Endothelial cell of umbilical vein (primary cell): ENCODE measurements around the gene ZFAND6. TPM values are rescaled to one million over a fixed set of nuclear protein-coding genes. Genes with fewer than 3 reads are reported as not detected.

Experiments used
- BruUV-seq: library from RNA; stranded (reverse); fragments of 400-500 nt; replicated peaks from 2 replicates; lab custom pipeline; 2021; lab: Mats Ljungman, UMichigan
- CTCF ChIA-PET: fragments of 300-600, 350-600 bp; sonication (Branson Sonifier 250); formaldehyde crosslinking; loops from one replicate; lab custom pipeline; 2021; ENCODE audit warnings: antibody characterized with exemption, inconsistent platforms; lab: Charles Lee
- POLR2A ChIA-PET: fragments of 300-600, 350-600 bp; sonication (Branson Sonifier 250); formaldehyde crosslinking; loops from one replicate; lab custom pipeline; 2021; ENCODE audit warnings: antibody characterized with exemption, inconsistent platforms; lab: Charles Lee
- DNase-seq: peaks from one replicate; pipeline ENCODE4 v3.0.0-alpha.2; 2011; ENCODE audit warnings: low read depth, low spot score
- FAIRE-seq: peaks from 2 replicates; lab custom pipeline; 2011; peaks lifted over from hg19 to GRCh38; lab: Jason Lieb, UNC
- H2AFZ ChIP-seq: 2 replicates; pipeline ENCODE4 v1.6.0; 2012; ENCODE audit warnings: low read depth, low read length, control low read depth, inconsistent platforms
- H3K27ac ChIP-seq: 2 replicates; pipeline ENCODE4 v1.5.1; 2011; ENCODE audit warnings: low read depth, mild to moderate bottlenecking, control low read depth, low read length, moderate library complexity; ENCODE audit not compliant: insufficient read depth
- H3K27me3 ChIP-seq, 2 experiments: 2 replicates each; pipeline versions ENCODE4 v1.6.0 to v1.6.1; 2011; ENCODE audit warnings: low read length in 2 of 2, mixed read lengths in 1 of 2; ENCODE audit not compliant: control insufficient read depth in 2 of 2, insufficient read depth in 2 of 2
- H3K36me3 ChIP-seq, 2 experiments: 2 replicates in 1 of 2; 3 replicates in 1 of 2; pipeline ENCODE4 v1.5.1; 2011; ENCODE audit warnings: low read length in 2 of 2, mild to moderate bottlenecking in 1 of 2, moderate library complexity in 1 of 2; ENCODE audit not compliant: control insufficient read depth in 2 of 2, insufficient read depth in 2 of 2; ENCODE audit errors: extremely low read depth in 1 of 2
- H3K4me1 ChIP-seq: 3 replicates; pipeline ENCODE4 v1.5.1; 2011; ENCODE audit warnings: mild to moderate bottlenecking, low read length; ENCODE audit not compliant: control insufficient read depth, insufficient read depth; ENCODE audit errors: extremely low read depth
- H3K4me2 ChIP-seq: 2 replicates; pipeline ENCODE4 v1.6.1; 2011; ENCODE audit warnings: low read length, control low read depth, mixed read lengths; ENCODE audit not compliant: insufficient read depth
- H3K4me3 ChIP-seq, 3 experiments: fragments of 200-600 bp in 1 of 3; sonication (generic), shearing (Covaris generic) in 1 of 3; replicated peaks in 1 of 3; 2 replicates each; pipeline ENCODE4 v1.5.1; 2011 to 2016; ENCODE audit warnings: control low read depth in 3 of 3, low read length in 3 of 3, mild to moderate bottlenecking in 2 of 3, inconsistent platforms in 1 of 3, low read depth in 1 of 3, moderate library complexity in 1 of 3; ENCODE audit not compliant: insufficient read depth in 1 of 3
- H3K79me2 ChIP-seq: 2 replicates; pipeline ENCODE4 v1.6.0; 2012; ENCODE audit warnings: low read length, inconsistent platforms; ENCODE audit not compliant: control insufficient read depth, insufficient read depth
- H3K9ac ChIP-seq: replicated peaks from 2 replicates; pipeline ENCODE3; 2011; ENCODE audit warnings: low read length, control low read depth; ENCODE audit not compliant: insufficient read depth; ENCODE audit errors: extremely low read depth
- H3K9me1 ChIP-seq: replicated peaks from 3 replicates; pipeline ENCODE4 v1.6.0; 2011; ENCODE audit warnings: mild to moderate bottlenecking, low read length; ENCODE audit not compliant: control insufficient read depth, insufficient read depth; ENCODE audit errors: extremely low read depth
- H3K9me3 ChIP-seq: replicated peaks from 2 replicates; pipeline ENCODE4 v1.5.1; 2012; ENCODE audit warnings: low read length, inconsistent platforms; ENCODE audit not compliant: control insufficient read depth, insufficient read depth
- H4K20me1 ChIP-seq: replicated peaks from 2 replicates; pipeline ENCODE3; 2011; ENCODE audit warnings: mild to moderate bottlenecking, low read length; ENCODE audit not compliant: control insufficient read depth, insufficient read depth; ENCODE audit errors: extremely low read depth
- EZH2 ChIP-seq: IDR thresholded peaks from 2 replicates; pipeline ENCODE4 v1.6.1; 2012; ENCODE audit warnings: borderline replicate concordance, low read depth, mild to moderate bottlenecking, moderate library complexity, low read length, inconsistent platforms; ENCODE audit not compliant: severe bottlenecking
- FOS ChIP-seq: IDR thresholded peaks from 2 replicates; pipeline ENCODE4 v1.6.1; 2011; ENCODE audit warnings: mild to moderate bottlenecking, low read length, moderate library complexity, borderline replicate concordance; ENCODE audit not compliant: insufficient read depth
- GATA2 ChIP-seq: IDR thresholded peaks from 2 replicates; pipeline ENCODE4 v1.7.0; 2011; ENCODE audit warnings: low read depth, mild to moderate bottlenecking, moderate library complexity, mixed read lengths, low read length; ENCODE audit not compliant: insufficient read length, insufficient read depth
- MYC ChIP-seq: IDR thresholded peaks from one replicate; pipeline ENCODE4 v1.6.1; 2011; ENCODE audit warnings: mild to moderate bottlenecking, low read depth, low read length
- POLR2AphosphoS5 ChIP-seq: IDR thresholded peaks from 2 replicates; pipeline ENCODE4 v1.6.1; 2012; ENCODE audit warnings: low read depth, mild to moderate bottlenecking, control low read depth, low read length, moderate library complexity; ENCODE audit not compliant: insufficient read depth
- dilution Hi-C: fragments of 300-500 bp; cut with MboI; formaldehyde crosslinking; loops from one replicate; pipeline ENCODE4 v1.15.0; 2019; ENCODE audit warnings: low sequenced_read_pairs; ENCODE audit not compliant: extremely low pct_ligation_motif_present
- intact Hi-C: fragments of 100-400 bp; cut with micrococcal nuclease; formaldehyde crosslinking; loops from one replicate; pipeline ENCODE4 v1.10.0; 2022
- polyA plus RNA-seq, 4 experiments: library from polyadenylated mRNA; depleted of rRNA in 3 of 4; stranded (reverse) in 3 of 4; unstranded in 1 of 4; fragments of >200 nt; gene quantifications; 2 replicates each; pipeline versions ENCODE4 v1.2.1 to v1.2.3, GENCODE V29; 2011 to 2012; ENCODE audit warnings: missing spikeins in 1 of 4
- total RNA-seq: library from RNA; stranded (reverse); gene quantifications from 2 replicates; pipeline ENCODE4 v1.2.3, GENCODE V29; 2021
- TF ChIP-seq, protein P1 (sequence below): IDR thresholded peaks from 2 replicates; pipeline ENCODE4 v1.6.1; 2011; ENCODE audit not compliant: insufficient read depth, insufficient read length
- TF ChIP-seq, protein P2 (sequence below), 2 donors: IDR thresholded peaks; 1 replicate in 1 of 2; 2 replicates in 1 of 2; pipeline ENCODE4 v1.5.1; 2011; ENCODE audit warnings: low read length in 2 of 2, mild to moderate bottlenecking in 2 of 2, moderate library complexity in 2 of 2, control low read depth in 1 of 2, inconsistent platforms in 1 of 2, low read depth in 1 of 2; ENCODE audit not compliant: insufficient read depth in 1 of 2; ENCODE audit errors: extremely low read depth in 1 of 2

ZFAND6 gene
- total and polyA plus RNA-seq, 2 donors (not counting 3 experiments of a cell fraction or from before 2014, with no cell fraction given): 50.3 to 97.9 TPM

DNA sequence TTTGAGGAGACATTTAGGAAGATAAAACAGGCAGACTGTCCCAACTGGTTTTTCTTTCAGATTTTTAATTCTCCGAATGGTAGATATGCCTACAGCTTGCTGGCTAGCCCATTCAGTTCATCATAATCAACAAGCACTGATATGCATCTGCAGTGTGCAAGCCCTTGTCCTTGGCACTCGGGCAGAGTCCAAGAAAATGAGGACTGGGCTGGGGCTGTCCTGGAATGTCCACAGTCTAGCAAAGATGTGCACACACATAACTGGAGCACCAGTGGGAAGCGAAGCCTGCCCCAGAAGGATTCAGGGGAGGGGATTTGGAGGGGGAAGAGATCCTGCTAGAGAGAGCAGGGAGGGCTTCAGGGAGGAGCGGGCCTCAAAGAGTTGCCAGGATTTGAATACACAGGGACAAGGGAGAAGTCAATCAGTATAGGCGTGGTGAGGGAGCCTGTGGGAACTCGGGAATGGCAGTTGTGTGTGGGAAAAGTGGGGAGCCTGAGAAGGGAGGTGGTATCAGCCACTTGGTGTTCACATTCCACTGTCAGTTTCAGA, 102.1 kb downstream of the ZFAND6 start:
- no peak for DNase-seq
- CTCF ChIA-PET: interaction anchor here (4.2 kb wide), 1 partner anchor 11 kb away, joined by 31 read pairs; no protein-coding TSS in a partner anchor
- Histone ChIP-seq H3K4me2 (no peak overlapping the region), H4K20me1 (no peaks in the 10 kb centered on the region), H3K4me1 (peaks cover 11% of the 10 kb centered on the region), H3K4me3 (no peak overlapping the region), H2AFZ (no peak overlapping the region), H3K9me1 (no peaks in the 10 kb centered on the region), H3K27ac (no peak overlapping the region), H3K36me3 (peaks cover 0 to 2% of the 10 kb centered on the region in 2 experiments), H3K9me3 (no peaks in the 10 kb centered on the region), H3K9ac (no peak overlapping the region), H3K79me2 (no peaks in the 10 kb centered on the region), H3K27me3 (no peaks in the 10 kb centered on the region)
- FAIRE-seq: no peak
- intact Hi-C loops: no loop called here
- dilution Hi-C loops: no loop called here
- no peak for TF ChIP-seq EZH2
- TF ChIP-seq, protein P1, sequence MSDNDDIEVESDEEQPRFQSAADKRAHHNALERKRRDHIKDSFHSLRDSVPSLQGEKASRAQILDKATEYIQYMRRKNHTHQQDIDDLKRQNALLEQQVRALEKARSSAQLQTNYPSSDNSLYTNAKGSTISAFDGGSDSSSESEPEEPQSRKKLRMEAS: no peak
- TF ChIP-seq GATA2: no peak
- TF ChIP-seq, protein P2, sequence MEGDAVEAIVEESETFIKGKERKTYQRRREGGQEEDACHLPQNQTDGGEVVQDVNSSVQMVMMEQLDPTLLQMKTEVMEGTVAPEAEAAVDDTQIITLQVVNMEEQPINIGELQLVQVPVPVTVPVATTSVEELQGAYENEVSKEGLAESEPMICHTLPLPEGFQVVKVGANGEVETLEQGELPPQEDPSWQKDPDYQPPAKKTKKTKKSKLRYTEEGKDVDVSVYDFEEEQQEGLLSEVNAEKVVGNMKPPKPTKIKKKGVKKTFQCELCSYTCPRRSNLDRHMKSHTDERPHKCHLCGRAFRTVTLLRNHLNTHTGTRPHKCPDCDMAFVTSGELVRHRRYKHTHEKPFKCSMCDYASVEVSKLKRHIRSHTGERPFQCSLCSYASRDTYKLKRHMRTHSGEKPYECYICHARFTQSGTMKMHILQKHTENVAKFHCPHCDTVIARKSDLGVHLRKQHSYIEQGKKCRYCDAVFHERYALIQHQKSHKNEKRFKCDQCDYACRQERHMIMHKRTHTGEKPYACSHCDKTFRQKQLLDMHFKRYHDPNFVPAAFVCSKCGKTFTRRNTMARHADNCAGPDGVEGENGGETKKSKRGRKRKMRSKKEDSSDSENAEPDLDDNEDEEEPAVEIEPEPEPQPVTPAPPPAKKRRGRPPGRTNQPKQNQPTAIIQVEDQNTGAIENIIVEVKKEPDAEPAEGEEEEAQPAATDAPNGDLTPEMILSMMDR (IDR thresholded peaks at IDR 0.05; ENCODE audit: extremely low read depth in 1 of 2, insufficient read depth in 1 of 2, low read depth in 1 of 2, low read length in 2 of 2): no peak
- no peak for TF ChIP-seq MYC
- TF ChIP-seq POLR2AphosphoS5: no peak
- no peak for TF ChIP-seq FOS
- POLR2A ChIA-PET: interaction anchor here (1.2 to 1.5 kb wide), 2 partner anchors 18 to 140 kb away, joined by 3 to 4 read pairs; no protein-coding TSS in a partner anchor
- BruUV-seq: no TSS peak
